ENCODE results near the gene LRRC61. TPM values are rescaled to one million over a fixed set of nuclear protein-coding genes. Genes with fewer than 3 reads are reported as not detected.

LRRC61 gene
- total RNA-seq, 2 experiments from 2014 or later: not detected

DNA sequence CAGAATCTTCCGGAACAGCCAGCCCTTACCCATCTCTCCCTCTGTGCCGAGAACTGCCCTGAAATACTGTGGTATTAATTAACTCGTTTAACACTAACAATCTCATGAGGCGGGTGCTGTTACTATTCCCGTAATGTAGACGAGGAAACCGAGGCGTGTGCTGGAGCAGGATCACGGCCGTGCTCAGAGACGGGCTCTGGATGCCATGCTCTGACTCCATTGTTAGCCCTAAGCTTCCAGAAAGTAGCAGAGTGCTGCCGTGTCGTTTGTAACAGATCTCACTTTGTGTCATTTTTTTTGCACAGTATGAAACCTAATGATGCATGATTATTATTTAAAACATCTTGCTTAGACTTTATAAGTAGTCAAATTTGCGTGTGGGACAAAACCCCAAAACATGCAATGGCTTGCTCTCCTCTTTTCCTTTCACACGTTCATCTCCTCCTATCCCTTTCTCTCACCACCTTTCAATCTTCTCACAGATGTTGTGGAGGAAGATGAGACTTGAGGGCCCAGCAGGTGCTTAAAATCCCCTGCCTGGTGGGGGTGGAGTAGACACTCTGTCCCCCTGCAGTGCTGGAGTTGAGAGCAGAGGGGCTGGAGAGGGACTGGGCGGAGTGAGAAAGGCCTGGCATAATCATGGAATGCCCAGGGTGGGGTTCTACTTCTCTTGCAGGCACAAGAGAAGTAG, 672 bp downstream of the LRRC61 start:
- Histone ChIP-seq H4K20me1 (ENCODE audit: insufficient read depth, low read length) (no peaks in the 10 kb centered on the region), H3K27ac (ENCODE audit: low read depth, low read length, poor library complexity, severe bottlenecking) (no peak overlapping the region), H3K4me2 (ENCODE audit: low read length) (peak overlapping the region; percentile 59; the same call in 1 of the 2 replicates), H3K79me2 (ENCODE audit: insufficient read depth, low read depth, low read length) (no peaks in the 10 kb centered on the region), H2AFZ (ENCODE audit: low read length) (no peak overlapping the region), H3K36me3 (ENCODE audit: insufficient read depth, low read length) (no peaks in the 10 kb centered on the region), H3K9me3 (ENCODE audit: low read length) (no peaks in the 10 kb centered on the region), H3K9me2 (ENCODE audit: insufficient read depth, low read length) (no peaks in the 10 kb centered on the region), H3K4me3 (ENCODE audit: low read depth, low read length, poor library complexity, severe bottlenecking) (no peak overlapping the region), H3K4me1 (ENCODE audit: insufficient read depth, low read length, poor library complexity, severe bottlenecking) (no peaks in the 10 kb centered on the region)
- CTCF ChIA-PET (ENCODE audit: unreplicated experiment): no interaction called here
- intact Hi-C loops (cut with micrococcal nuclease; ENCODE audit: unreplicated experiment): no loop called here
- POLR2A ChIA-PET: no interaction called here
- no peak for DNase-seq (ENCODE audit: low spot score)
- no TSS peak for BruUV-seq (replicated peaks)
- TF ChIP-seq, protein P1, sequence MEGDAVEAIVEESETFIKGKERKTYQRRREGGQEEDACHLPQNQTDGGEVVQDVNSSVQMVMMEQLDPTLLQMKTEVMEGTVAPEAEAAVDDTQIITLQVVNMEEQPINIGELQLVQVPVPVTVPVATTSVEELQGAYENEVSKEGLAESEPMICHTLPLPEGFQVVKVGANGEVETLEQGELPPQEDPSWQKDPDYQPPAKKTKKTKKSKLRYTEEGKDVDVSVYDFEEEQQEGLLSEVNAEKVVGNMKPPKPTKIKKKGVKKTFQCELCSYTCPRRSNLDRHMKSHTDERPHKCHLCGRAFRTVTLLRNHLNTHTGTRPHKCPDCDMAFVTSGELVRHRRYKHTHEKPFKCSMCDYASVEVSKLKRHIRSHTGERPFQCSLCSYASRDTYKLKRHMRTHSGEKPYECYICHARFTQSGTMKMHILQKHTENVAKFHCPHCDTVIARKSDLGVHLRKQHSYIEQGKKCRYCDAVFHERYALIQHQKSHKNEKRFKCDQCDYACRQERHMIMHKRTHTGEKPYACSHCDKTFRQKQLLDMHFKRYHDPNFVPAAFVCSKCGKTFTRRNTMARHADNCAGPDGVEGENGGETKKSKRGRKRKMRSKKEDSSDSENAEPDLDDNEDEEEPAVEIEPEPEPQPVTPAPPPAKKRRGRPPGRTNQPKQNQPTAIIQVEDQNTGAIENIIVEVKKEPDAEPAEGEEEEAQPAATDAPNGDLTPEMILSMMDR (conservative IDR thresholded peaks at IDR 0.05; ENCODE audit: low read length): no peak
- TF ChIP-seq EZH2phosphoT487 (IDR thresholded peaks at IDR 0.05; ENCODE audit: borderline replicate concordance, low read depth, low read length): no peak

DNA sequence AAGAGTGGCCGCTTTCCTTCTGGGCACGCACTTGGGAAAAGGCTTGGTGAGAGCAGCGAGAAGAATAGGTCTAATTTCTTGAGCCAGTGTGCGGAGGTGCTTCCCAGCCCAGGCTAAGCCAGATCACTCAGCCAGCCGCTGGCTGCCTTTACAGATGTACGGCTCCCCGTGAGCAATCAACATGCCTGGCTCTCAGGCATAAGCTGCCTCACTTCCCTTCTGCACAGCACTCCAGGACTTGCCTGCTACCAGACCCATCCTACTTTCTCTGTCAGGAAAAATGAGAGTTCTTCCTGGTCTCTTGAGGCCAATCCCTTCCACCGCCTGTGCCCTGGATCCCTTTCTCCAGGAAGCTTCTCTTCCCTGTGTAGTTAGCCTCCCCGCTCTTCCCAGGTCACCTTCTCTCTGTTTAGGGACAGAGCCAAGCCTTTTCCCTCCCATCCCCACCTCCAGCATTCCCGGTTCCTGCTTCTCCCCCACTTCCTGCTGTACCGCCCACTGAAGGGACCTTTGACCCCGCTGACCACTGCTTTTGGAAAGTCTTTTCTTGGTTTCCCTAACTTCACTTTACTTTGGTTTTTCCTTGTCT, 1.3 kb downstream of the LRRC61 start:
- H3K27ac ChIP-seq (ENCODE audit: low read depth, low read length, poor library complexity, severe bottlenecking): no peak overlapping the region
- no peaks in the 10 kb centered on the region for H4K20me1 ChIP-seq (ENCODE audit: insufficient read depth, low read length)
- H3K4me2 ChIP-seq (ENCODE audit: low read length): peak overlapping the region; percentile 59; the same call in 1 of the 2 replicates
- H3K4me1 ChIP-seq (ENCODE audit: insufficient read depth, low read length, poor library complexity, severe bottlenecking): no peaks in the 10 kb centered on the region
- H3K9me2 ChIP-seq (ENCODE audit: insufficient read depth, low read length): no peaks in the 10 kb centered on the region
- CTCF ChIA-PET (ENCODE audit: unreplicated experiment): no interaction called here
- H3K36me3 ChIP-seq (ENCODE audit: insufficient read depth, low read length): no peaks in the 10 kb centered on the region
- no peak for DNase-seq (ENCODE audit: low spot score)
- H3K4me3 ChIP-seq (ENCODE audit: low read depth, low read length, poor library complexity, severe bottlenecking): no peak overlapping the region
- TF ChIP-seq EZH2phosphoT487 (IDR thresholded peaks at IDR 0.05; ENCODE audit: borderline replicate concordance, low read depth, low read length): no peak
- TF ChIP-seq, protein P1 (conservative IDR thresholded peaks at IDR 0.05; ENCODE audit: low read length): no peak
- no TSS peak for BruUV-seq (replicated peaks)
- H3K79me2 ChIP-seq (ENCODE audit: insufficient read depth, low read depth, low read length): no peaks in the 10 kb centered on the region
- intact Hi-C loops (cut with micrococcal nuclease; ENCODE audit: unreplicated experiment): no loop called here
- POLR2A ChIA-PET: no interaction called here
- no peaks in the 10 kb centered on the region for H3K9me3 ChIP-seq (ENCODE audit: low read length)
- no peak overlapping the region for H2AFZ ChIP-seq (ENCODE audit: low read length)

DNA sequence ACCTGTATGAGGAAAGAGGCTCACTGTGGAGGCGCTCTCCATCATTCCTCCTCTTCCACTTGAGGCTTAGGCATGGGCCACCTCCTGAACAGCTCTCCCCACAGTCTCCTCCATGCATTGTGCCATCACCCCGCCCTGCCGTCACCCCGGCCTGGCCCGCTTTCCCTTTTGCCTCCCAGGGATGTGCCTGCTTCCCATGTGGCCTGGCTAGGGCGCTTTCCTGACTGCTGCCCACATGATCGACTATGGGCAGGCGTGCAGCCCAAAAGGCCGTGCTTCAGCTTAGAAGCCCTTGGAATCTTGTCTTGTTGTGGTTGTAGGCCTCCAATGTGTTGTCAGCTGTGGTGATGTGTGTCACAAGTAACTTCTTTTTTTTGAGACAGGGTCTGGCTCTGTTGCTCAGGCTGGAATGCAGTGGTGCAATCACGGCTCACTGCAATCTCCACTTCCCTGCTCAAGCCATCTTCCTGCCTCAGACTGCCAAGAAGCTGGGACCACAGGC, 2.0 kb downstream of the LRRC61 start:
- Histone ChIP-seq H3K79me2 (ENCODE audit: insufficient read depth, low read depth, low read length) (no peaks in the 10 kb centered on the region), H4K20me1 (ENCODE audit: insufficient read depth, low read length) (no peaks in the 10 kb centered on the region), H3K4me1 (ENCODE audit: insufficient read depth, low read length, poor library complexity, severe bottlenecking) (no peaks in the 10 kb centered on the region), H3K9me2 (ENCODE audit: insufficient read depth, low read length) (no peaks in the 10 kb centered on the region), H2AFZ (ENCODE audit: low read length) (no peak overlapping the region), H3K36me3 (ENCODE audit: insufficient read depth, low read length) (no peaks in the 10 kb centered on the region), H3K27ac (ENCODE audit: low read depth, low read length, poor library complexity, severe bottlenecking) (no peak overlapping the region), H3K9me3 (ENCODE audit: low read length) (no peaks in the 10 kb centered on the region), H3K4me2 (ENCODE audit: low read length) (no peak overlapping the region), H3K4me3 (ENCODE audit: low read depth, low read length, poor library complexity, severe bottlenecking) (no peak overlapping the region)
- TF ChIP-seq, protein P1 (conservative IDR thresholded peaks at IDR 0.05; ENCODE audit: low read length): no peak
- no peak for TF ChIP-seq EZH2phosphoT487 (IDR thresholded peaks at IDR 0.05; ENCODE audit: borderline replicate concordance, low read depth, low read length)
- POLR2A ChIA-PET: no interaction called here
- no TSS peak for BruUV-seq (replicated peaks)
- intact Hi-C loops (cut with micrococcal nuclease; ENCODE audit: unreplicated experiment): no loop called here
- CTCF ChIA-PET (ENCODE audit: unreplicated experiment): no interaction called here
- no peak for DNase-seq (ENCODE audit: low spot score)

Data from OCI-LY7 (cell line).